Activated CD4-positive, alpha-beta memory T cell treated with anti-CD3 and anti-CD28 coated beads, Interleukin-2, amount 10 ng/mL, durations not matched to agents 7 days and 5 days (primary cell): Measurements from ENCODE around the gene LAMA4. TPM values are rescaled to one million over a fixed set of nuclear protein-coding genes. Genes with fewer than 3 reads are reported as not detected.

Source experiments
- CTCF ChIA-PET: fragments of 350-600 bp; sonication (Branson Sonifier 250); formaldehyde crosslinking; loops from one replicate; lab custom pipeline; 2021; ENCODE audit warnings: antibody characterized with exemption, inconsistent platforms; lab: Charles Lee
- POLR2A ChIA-PET: fragments of 350-600 bp; sonication (Branson Sonifier 250); formaldehyde crosslinking; loops from one replicate; lab custom pipeline; 2021; ENCODE audit warnings: antibody characterized with exemption; lab: Charles Lee
- DNase-seq: peaks from one replicate; pipeline ENCODE4 v3.0.0-alpha.2; 2020
- H3K27ac Mint-ChIP-seq: one replicate; pipeline ENCODE4 v1.8.0; 2021; ENCODE audit warnings: mild to moderate bottlenecking, mixed read lengths
- H3K27me3 Mint-ChIP-seq: one replicate; pipeline ENCODE4 v1.8.0; 2021; ENCODE audit warnings: mixed read lengths
- H3K36me3 Mint-ChIP-seq: one replicate; pipeline ENCODE4 v1.8.0; 2021; ENCODE audit warnings: low read depth, mixed read lengths
- H3K4me1 Mint-ChIP-seq: one replicate; pipeline ENCODE4 v1.8.0; 2021; ENCODE audit warnings: mixed read lengths
- H3K4me3 Mint-ChIP-seq: one replicate; pipeline ENCODE4 v1.8.0; 2021; ENCODE audit warnings: mild to moderate bottlenecking, mixed read lengths
- H3K9me3 Mint-ChIP-seq: one replicate; pipeline ENCODE4 v1.8.0; 2021; ENCODE audit warnings: mixed read lengths
- total RNA-seq, 2 experiments: library from RNA; stranded (reverse); gene quantifications; one replicate each; pipeline ENCODE4 v1.2.3, GENCODE V29; 2021

LAMA4 gene
- total RNA-seq, 2 experiments from 2014 or later = not detected

GRCh38 chr6:112086744-112087135, 167.6 kb downstream of the LAMA4 start:
- Mint-ChIP-seq H3K4me3 (no peak overlapping the region), H3K27ac (no peak overlapping the region), H3K36me3 (peaks cover 15% of the 10 kb centered on the region), H3K27me3 (peaks cover 27% of the 10 kb centered on the region), H3K4me1 (peaks cover 8% of the 10 kb centered on the region), H3K9me3 (no peaks in the 10 kb centered on the region)
- DNase-seq = no peak
- CTCF ChIA-PET = interaction anchor here (0.6 to 3.3 kb wide), 13 partner anchors 12 to 830 kb away, joined by 3 to 29 read pairs (median 4); partner anchors contain the start of gene TRAF3IP2
- POLR2A ChIA-PET = interaction anchor here (1.1 to 3.8 kb wide), 9 partner anchors 13 to 608 kb away, joined by 3 to 14 read pairs (median 5); partner anchors contain the start of gene TRAF3IP2

GRCh38 chr6:112085286-112086065, 168.9 kb downstream of the LAMA4 start:
- no peak overlapping the region for H3K27ac Mint-ChIP-seq
- ChIA-PET CTCF (interaction anchor here (0.7 to 3.3 kb wide), 4 partner anchors 13 to 826 kb away, joined by 3 to 29 read pairs (median 10); a partner anchor contains a TSS), POLR2A (interaction anchor here (3.8 kb wide), 1 partner anchor 77 kb away, joined by 14 read pairs; no protein-coding TSS in a partner anchor)
- H3K27me3 Mint-ChIP-seq = peaks cover 19% of the 10 kb centered on the region
- peaks cover 17% of the 10 kb centered on the region for H3K36me3 Mint-ChIP-seq
- H3K9me3 Mint-ChIP-seq = no peaks in the 10 kb centered on the region
- H3K4me1 Mint-ChIP-seq = peaks cover 8% of the 10 kb centered on the region
- DNase-seq = no peak
- peak overlapping the region; percentile 38 for H3K4me3 Mint-ChIP-seq

GRCh38 chr6:112081569-112081968, 172.8 kb downstream of the LAMA4 start:
- no peak for DNase-seq
- no peaks in the 10 kb centered on the region for H3K27me3 Mint-ChIP-seq
- no peak overlapping the region for H3K27ac Mint-ChIP-seq
- POLR2A ChIA-PET = no interaction called here
- CTCF ChIA-PET = no interaction called here
- H3K4me3 Mint-ChIP-seq = no peak overlapping the region
- no peaks in the 10 kb centered on the region for H3K9me3 Mint-ChIP-seq
- peaks cover 26% of the 10 kb centered on the region for H3K36me3 Mint-ChIP-seq
- peaks cover 8% of the 10 kb centered on the region for H3K4me1 Mint-ChIP-seq

GRCh38 chr6:112066606-112067005, 187.8 kb downstream of the LAMA4 start:
- H3K27me3 Mint-ChIP-seq = no peaks in the 10 kb centered on the region
- H3K36me3 Mint-ChIP-seq = peaks cover 1% of the 10 kb centered on the region
- ChIA-PET POLR2A (interaction anchor here (0.6 kb wide), 1 partner anchor 228 kb away, joined by 3 read pairs; no protein-coding TSS in a partner anchor), CTCF (interaction anchor here (0.6 kb wide), 1 partner anchor 23 kb away, joined by 3 read pairs; no protein-coding TSS in a partner anchor)
- H3K9me3 Mint-ChIP-seq = no peaks in the 10 kb centered on the region
- DNase-seq = no peak
- H3K27ac Mint-ChIP-seq = no peak overlapping the region
- H3K4me1 Mint-ChIP-seq = no peaks in the 10 kb centered on the region
- H3K4me3 Mint-ChIP-seq = no peak overlapping the region

- DNase-seq = no peak
- Mint-ChIP-seq H3K27me3 (no peaks in the 10 kb centered on the region), H3K36me3 (no peaks in the 10 kb centered on the region), H3K4me3 (no peak overlapping the region), H3K9me3 (no peaks in the 10 kb centered on the region), H3K4me1 (no peaks in the 10 kb centered on the region), H3K27ac (no peak overlapping the region)
- POLR2A ChIA-PET = interaction anchor here (1.1 kb wide), 1 partner anchor 366 kb away, joined by 3 read pairs; no protein-coding TSS in a partner anchor
- CTCF ChIA-PET = no interaction called here
Observed at GRCh38 chr6:112065426-112065986, 188.9 kb downstream of the LAMA4 start.

- no peak overlapping the region for H3K4me3 Mint-ChIP-seq
- H3K36me3 Mint-ChIP-seq = no peaks in the 10 kb centered on the region
- no peak for DNase-seq
- no peaks in the 10 kb centered on the region for H3K4me1 Mint-ChIP-seq
- ChIA-PET POLR2A (no interaction called here), CTCF (no interaction called here)
- H3K27me3 Mint-ChIP-seq = no peaks in the 10 kb centered on the region
- H3K9me3 Mint-ChIP-seq = no peaks in the 10 kb centered on the region
- no peak overlapping the region for H3K27ac Mint-ChIP-seq
Observed at GRCh38 chr6:112062966-112063365, 191.4 kb downstream of the LAMA4 start.

- no peak overlapping the region for H3K4me3 Mint-ChIP-seq
- ChIA-PET POLR2A (interaction anchor here (0.9 to 1.2 kb wide), 2 partner anchors 12 to 26 kb away, joined by 3 read pairs; partner anchors contain the start of genes FAM229B and TUBE1), CTCF (interaction anchor here (0.5 to 1.0 kb wide), 2 partner anchors 11 to 419 kb away, joined by 3 to 4 read pairs; no protein-coding TSS in a partner anchor)
- DNase-seq = no peak
- H3K36me3 Mint-ChIP-seq = no peaks in the 10 kb centered on the region
- H3K27ac Mint-ChIP-seq = no peak overlapping the region
- no peaks in the 10 kb centered on the region for H3K27me3 Mint-ChIP-seq
- no peaks in the 10 kb centered on the region for H3K4me1 Mint-ChIP-seq
- no peaks in the 10 kb centered on the region for H3K9me3 Mint-ChIP-seq
Observed at GRCh38 chr6:112061605-112062004, 192.8 kb downstream of the LAMA4 start.

Other genes starting within 250 kb of the LAMA4 start
- not detected for gene CCN6, start 200.5 kb downstream of the LAMA4 start, total RNA-seq
- 10 to 100 TPM; 23.8 to 28.5 TPM for gene TUBE1, start 167.1 kb downstream of the LAMA4 start, total RNA-seq
- 1 to 10 TPM; 2.7 to 3.4 TPM for gene FAM229B, start 167.0 kb downstream of the LAMA4 start, total RNA-seq
- gene RFPL4B, start 92.8 kb upstream of the LAMA4 start, total RNA-seq = not detected